Measurements from ENCODE around the gene ZMYND12.
"Not testable (repeated sequence)": the region's sequence is repeated elsewhere in the genome, so short reads cannot be mapped to it uniquely, and the experiment has no call there.

ZMYND12 gene, protein sequence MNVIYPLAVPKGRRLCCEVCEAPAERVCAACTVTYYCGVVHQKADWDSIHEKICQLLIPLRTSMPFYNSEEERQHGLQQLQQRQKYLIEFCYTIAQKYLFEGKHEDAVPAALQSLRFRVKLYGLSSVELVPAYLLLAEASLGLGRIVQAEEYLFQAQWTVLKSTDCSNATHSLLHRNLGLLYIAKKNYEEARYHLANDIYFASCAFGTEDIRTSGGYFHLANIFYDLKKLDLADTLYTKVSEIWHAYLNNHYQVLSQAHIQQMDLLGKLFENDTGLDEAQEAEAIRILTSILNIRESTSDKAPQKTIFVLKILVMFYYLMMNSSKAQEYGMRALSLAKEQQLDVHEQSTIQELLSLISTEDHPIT

GRCh38 chr1:42456010-42456753, at the start of gene ZMYND12, which contains the start of gene PPCS:
Gene ZMYND12, minus strand, starts transcription at chr1:42456022. Its CDS starts 25 bp downstream, at chr1:42455997.
Gene PPCS, plus strand, starts transcription at chr1:42456543. Its CDS starts 23 bp downstream, at chr1:42456566.
- TF ChIP-seq JUND (IDR thresholded peaks at IDR 0.05; ENCODE audit: low read depth) = no peak
- DNase-seq (ENCODE audit: low read depth in 1 of 2, low spot score in 1 of 2) = peak; percentile 64 to 85
- in situ Hi-C loops (cut with HindIII; ENCODE audit: low pct_unique_long_range_greater_than_20kb, low sequenced_read_pairs) = no loop called here

DNA sequence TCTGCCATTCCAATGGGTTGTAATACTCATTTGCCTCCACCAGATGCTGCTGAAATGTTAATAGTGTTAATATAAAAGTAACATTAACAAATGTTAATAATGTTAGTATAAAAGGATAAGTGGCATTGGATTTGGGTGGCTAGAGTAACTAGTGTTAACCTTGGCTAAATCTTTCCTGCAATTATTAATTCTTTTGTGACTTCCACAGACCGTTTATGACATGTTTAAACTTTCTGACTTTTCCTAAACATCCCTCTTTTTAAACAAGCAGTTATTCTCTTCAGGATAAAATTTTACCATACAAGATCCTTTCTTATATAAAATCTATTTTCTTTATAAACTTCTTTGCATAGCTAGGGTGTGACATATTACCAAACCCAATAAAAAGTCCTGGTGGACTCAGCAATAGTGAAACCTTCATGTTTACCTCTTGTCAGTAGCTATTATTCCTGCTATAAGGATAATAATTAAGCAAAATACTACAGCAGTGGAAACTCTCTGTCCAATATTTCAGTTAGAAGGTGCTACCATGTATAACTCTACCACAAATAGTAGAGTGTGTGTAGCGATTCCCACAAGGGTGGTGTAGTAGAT, 48.8 kb upstream of the ZMYND12 start:
- no peak for TF ChIP-seq JUND (IDR thresholded peaks at IDR 0.05; ENCODE audit: low read depth)
- in situ Hi-C loops (cut with HindIII; ENCODE audit: low pct_unique_long_range_greater_than_20kb, low sequenced_read_pairs) = no loop called here

DNA sequence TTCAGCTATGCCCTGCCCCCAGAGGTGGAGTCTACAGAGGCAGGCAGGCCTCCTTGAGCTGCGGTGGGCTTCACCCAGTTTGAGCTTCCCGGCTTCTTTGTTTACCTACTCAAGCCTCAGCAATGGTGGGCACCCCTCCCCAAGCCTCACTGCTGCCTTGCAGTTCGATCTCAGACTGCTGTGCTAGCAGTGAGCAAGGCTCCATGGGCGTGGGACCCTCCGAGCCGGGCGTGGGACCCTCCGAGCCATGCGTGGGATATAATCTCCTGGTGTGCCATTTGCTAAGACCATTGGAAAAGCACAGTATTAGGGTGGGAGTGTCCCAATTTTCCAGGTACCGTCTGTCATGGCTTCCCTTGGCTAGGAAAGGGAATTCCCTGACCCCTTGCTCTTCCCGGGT, 46.2 kb upstream of the ZMYND12 start:
- in situ Hi-C loops (cut with HindIII; ENCODE audit: low pct_unique_long_range_greater_than_20kb, low sequenced_read_pairs) = not testable (repeated sequence)

More for the DNA sequence above, 48.8 kb upstream of the ZMYND12 start:
- DNase-seq (ENCODE audit: low read depth in 1 of 2, low spot score in 1 of 2) = no peak

DNA sequence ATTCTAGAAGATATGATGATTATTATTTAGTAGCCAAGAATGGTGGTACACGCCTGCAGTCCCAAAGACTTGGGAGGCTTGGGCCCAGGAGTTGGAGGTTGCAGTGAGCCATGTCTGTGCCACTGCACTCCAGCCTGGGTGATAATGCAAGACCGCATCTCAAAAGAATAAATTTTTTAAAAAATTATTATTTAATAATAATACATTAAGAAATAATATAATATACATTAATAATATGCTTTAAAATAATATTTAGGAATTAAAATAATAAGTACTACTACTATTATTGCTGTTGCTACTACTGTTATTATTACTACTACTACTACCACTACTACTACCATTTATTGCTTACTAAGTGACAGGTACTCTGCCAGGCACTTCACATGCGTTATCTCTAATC, 34.4 kb upstream of the ZMYND12 start:
- DNase-seq (ENCODE audit: low read depth in 1 of 2, low spot score in 1 of 2) = no peak
- in situ Hi-C loops (cut with HindIII; ENCODE audit: low pct_unique_long_range_greater_than_20kb, low sequenced_read_pairs) = no loop called here
- no peak for TF ChIP-seq JUND (IDR thresholded peaks at IDR 0.05; ENCODE audit: low read depth)

More for the DNA sequence above, 46.2 kb upstream of the ZMYND12 start:
- not testable (repeated sequence) for DNase-seq (ENCODE audit: low read depth in 1 of 2, low spot score in 1 of 2)

DNA sequence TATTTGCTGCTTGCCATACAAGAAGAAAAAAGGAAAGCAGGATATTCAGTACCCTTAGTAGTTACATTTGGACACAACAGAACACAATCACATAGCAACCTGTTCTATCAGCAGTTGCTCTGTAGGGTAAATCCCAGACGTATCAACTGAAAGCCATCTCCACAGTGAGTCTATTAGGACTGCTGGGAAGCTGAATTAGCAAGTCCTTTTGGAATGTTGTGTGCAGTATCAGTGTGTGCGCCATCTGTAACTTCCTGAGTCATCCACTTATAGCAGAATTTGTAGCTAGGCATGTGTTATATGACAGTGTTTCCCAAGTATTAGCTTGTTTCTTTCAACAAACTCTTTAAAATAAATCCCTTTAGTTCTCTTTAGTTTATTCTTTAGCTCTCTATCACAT, 28.6 kb upstream of the ZMYND12 start:
- no peak for DNase-seq (ENCODE audit: low read depth in 1 of 2, low spot score in 1 of 2)
- in situ Hi-C loops (cut with HindIII; ENCODE audit: low pct_unique_long_range_greater_than_20kb, low sequenced_read_pairs) = no loop called here
- TF ChIP-seq JUND (IDR thresholded peaks at IDR 0.05; ENCODE audit: low read depth) = no peak

DNA sequence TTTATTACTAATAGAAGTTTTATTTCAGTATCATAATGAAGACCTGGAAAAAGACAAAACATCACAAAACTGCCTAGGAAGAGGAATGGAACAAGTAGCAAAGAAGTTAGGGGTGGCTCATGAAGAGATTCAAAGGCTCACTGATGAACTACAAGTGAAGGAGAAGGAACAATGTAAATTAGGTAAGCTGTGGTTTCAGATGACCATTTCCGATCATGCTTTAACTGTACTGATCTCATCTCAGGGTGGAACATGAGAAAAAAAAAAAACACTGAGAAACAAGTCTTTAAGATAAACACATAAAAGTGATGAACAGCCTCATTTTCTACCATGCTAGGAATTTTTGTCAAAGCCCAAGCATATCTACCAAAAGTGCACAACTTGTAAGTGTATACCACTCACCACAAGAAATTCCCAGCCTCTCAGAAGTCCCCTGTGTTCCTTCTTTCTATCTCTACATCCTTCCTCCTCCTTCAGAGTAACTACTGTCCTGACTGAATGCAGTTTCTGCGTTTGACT, 26.9 kb upstream of the ZMYND12 start:
- TF ChIP-seq JUND (IDR thresholded peaks at IDR 0.05; ENCODE audit: low read depth) = no peak
- in situ Hi-C loops (cut with HindIII; ENCODE audit: low pct_unique_long_range_greater_than_20kb, low sequenced_read_pairs) = no loop called here
- no peak for DNase-seq (ENCODE audit: low read depth in 1 of 2, low spot score in 1 of 2)

DNA sequence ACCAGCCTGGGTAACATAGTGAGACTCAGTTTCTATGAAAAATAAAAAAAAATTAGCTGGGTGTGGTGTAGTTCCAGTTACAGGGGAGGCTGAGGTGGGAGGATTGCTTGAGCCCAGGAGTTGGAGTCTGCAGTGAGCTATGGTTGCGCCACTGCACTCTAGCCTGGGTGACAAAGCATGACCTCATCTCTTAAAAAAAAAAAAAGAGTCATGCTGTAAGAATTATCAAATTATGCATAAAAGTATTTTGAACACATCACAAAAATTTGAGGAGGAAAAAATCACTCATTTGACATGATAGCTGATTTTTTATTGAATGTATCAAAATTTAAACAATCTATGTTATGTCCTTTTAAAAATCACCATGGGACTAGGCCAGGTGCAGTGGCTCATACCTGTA, 25.1 kb upstream of the ZMYND12 start:
- no peak for DNase-seq (ENCODE audit: low read depth in 1 of 2, low spot score in 1 of 2)
- no peak for TF ChIP-seq JUND (IDR thresholded peaks at IDR 0.05; ENCODE audit: low read depth)
- in situ Hi-C loops (cut with HindIII; ENCODE audit: low pct_unique_long_range_greater_than_20kb, low sequenced_read_pairs) = no loop called here

DNA sequence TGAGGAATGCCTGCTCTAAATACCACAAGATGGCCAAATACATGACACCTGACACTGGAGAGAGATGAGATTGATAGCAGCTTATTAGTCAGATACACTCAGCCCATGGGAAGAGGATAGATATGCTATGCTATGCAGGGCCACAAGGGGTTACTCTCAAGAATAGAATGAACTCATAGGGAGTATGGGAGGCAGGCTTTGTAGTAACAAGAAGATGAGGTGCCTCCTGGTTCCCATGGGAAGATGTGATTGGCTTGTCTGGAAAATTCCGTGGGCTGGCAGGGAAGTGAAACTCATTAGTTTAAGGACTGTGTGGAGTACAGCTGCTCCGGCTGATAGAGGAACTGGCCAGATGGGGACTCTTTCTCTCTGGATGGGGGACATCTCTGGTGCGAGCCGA, 23.8 kb upstream of the ZMYND12 start:
- TF ChIP-seq JUND (IDR thresholded peaks at IDR 0.05; ENCODE audit: low read depth) = no peak
- in situ Hi-C loops (cut with HindIII; ENCODE audit: low pct_unique_long_range_greater_than_20kb, low sequenced_read_pairs) = no loop called here
- DNase-seq (ENCODE audit: low read depth in 1 of 2, low spot score in 1 of 2) = no peak

DNA sequence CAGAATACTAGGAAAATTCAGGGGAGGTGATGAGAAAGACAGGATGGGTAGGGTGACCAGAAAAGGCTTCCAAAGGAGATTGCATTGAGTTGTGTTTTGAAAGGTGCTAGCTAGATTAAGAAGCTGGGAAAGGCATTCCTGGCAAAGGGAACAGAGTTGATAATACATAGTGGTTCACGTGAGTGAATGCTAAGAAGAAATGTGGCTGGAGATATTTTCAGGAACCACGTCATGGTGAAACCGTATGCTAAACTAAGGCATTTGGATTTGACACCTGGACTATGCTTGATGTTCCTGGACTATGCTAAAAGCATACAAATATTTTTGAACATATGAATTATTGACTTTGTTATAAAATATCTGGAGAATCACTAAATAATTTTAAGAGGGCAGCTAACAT, 22.0 kb upstream of the ZMYND12 start:
- TF ChIP-seq JUND (IDR thresholded peaks at IDR 0.05; ENCODE audit: low read depth) = no peak
- no peak for DNase-seq (ENCODE audit: low read depth in 1 of 2, low spot score in 1 of 2)
- in situ Hi-C loops (cut with HindIII; ENCODE audit: low pct_unique_long_range_greater_than_20kb, low sequenced_read_pairs) = no loop called here

- in situ Hi-C loops (cut with HindIII; ENCODE audit: low pct_unique_long_range_greater_than_20kb, low sequenced_read_pairs); DNase-seq (ENCODE audit: low read depth in 1 of 2, low spot score in 1 of 2): not testable (repeated sequence)
Observed at GRCh38 chr1:42477354-42477753, 21.5 kb upstream of the ZMYND12 start.

GRCh38 chr1:42476605-42477004, 20.8 kb upstream of the ZMYND12 start:
- no peak for DNase-seq (ENCODE audit: low read depth in 1 of 2, low spot score in 1 of 2)
- in situ Hi-C loops (cut with HindIII; ENCODE audit: low pct_unique_long_range_greater_than_20kb, low sequenced_read_pairs) = no loop called here
- TF ChIP-seq JUND (IDR thresholded peaks at IDR 0.05; ENCODE audit: low read depth) = no peak

DNA sequence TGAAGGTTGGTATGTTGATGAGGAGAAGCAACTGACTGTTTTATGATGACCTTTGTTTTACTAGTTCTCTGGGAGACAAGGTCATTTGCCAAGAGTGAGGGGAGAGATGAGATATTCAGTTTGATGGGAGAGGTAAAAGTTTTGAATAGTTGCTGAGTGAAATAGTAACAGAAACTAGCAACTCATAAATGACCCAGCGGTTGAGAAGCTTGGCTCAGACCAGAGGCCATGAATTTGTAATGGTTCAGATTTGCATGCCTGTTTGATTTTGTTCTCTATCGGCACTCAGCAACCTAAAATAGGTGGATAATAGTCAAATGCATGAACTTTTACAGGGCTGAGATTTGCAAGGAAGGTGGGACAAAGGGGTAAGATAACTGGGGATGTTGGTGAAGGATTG, 13.9 kb upstream of the ZMYND12 start:
- no peak for DNase-seq (ENCODE audit: low read depth in 1 of 2, low spot score in 1 of 2)
- TF ChIP-seq JUND (IDR thresholded peaks at IDR 0.05; ENCODE audit: low read depth) = no peak
- in situ Hi-C loops (cut with HindIII; ENCODE audit: low pct_unique_long_range_greater_than_20kb, low sequenced_read_pairs) = no loop called here

DNA sequence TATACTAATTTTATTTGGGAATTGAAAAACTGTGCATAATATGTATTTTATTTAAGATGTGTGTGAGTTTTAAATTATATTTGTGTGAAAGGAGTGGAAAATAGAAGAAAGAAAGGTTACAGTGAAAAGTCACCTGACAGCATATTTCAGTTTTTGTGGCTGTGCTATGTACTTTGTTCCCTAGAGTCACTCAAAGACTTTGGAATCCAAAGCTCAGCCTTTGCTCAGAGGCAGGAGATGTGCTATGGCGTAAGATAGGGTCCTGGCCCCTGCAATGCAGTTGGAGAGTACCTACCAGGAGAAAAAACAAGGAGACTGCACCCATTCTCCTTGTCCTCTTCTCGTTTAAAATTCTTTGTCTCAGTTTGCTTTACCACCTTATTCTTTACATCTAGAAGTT, 10.2 kb upstream of the ZMYND12 start:
- no peak for DNase-seq (ENCODE audit: low read depth in 1 of 2, low spot score in 1 of 2)
- no peak for TF ChIP-seq JUND (IDR thresholded peaks at IDR 0.05; ENCODE audit: low read depth)
- in situ Hi-C loops (cut with HindIII; ENCODE audit: low pct_unique_long_range_greater_than_20kb, low sequenced_read_pairs) = no loop called here
